Keratinocyte (primary cell): ENCODE data around the gene PIK3CA. TPM values are rescaled to one million over a fixed set of nuclear protein-coding genes. Genes with fewer than 3 reads are reported as not detected.
"Not testable (repeated sequence)": the region's sequence is repeated elsewhere in the genome, so short reads cannot be mapped to it uniquely, and the experiment has no call there.

Experiments
- DNase-seq: peaks from one replicate; pipeline ENCODE4 v3.0.0-alpha.2; 2011; ENCODE audit warnings: low read depth, missing footprints, low spot score
- FAIRE-seq: peaks from 2 replicates; lab custom pipeline; 2011; peaks lifted over from hg19 to GRCh38; lab: Jason Lieb, UNC
- H2AFZ ChIP-seq: 2 replicates; pipeline ENCODE4 v1.6.0; 2012; ENCODE audit warnings: low read length, control low read depth, inconsistent platforms; ENCODE audit not compliant: control insufficient read depth
- H3K27ac ChIP-seq: 2 replicates; pipeline ENCODE4 v1.5.1; 2011; ENCODE audit warnings: low read length; ENCODE audit not compliant: control insufficient read depth, insufficient read depth
- H3K27me3 ChIP-seq: 3 replicates; pipeline ENCODE4 v1.6.0; 2011; ENCODE audit warnings: low read length; ENCODE audit not compliant: control insufficient read depth, insufficient read depth; ENCODE audit errors: extremely low read depth
- H3K36me3 ChIP-seq, 2 experiments: 2 replicates in 1 of 2; 3 replicates in 1 of 2; pipeline ENCODE4 v1.5.1; 2011; ENCODE audit warnings: low read length in 2 of 2, mild to moderate bottlenecking in 1 of 2; ENCODE audit not compliant: control insufficient read depth in 2 of 2, insufficient read depth in 2 of 2; ENCODE audit errors: extremely low read depth in 1 of 2
- H3K4me1 ChIP-seq: 3 replicates; pipeline ENCODE4 v1.5.1; 2011; ENCODE audit warnings: low read length; ENCODE audit not compliant: control insufficient read depth, insufficient read depth; ENCODE audit errors: extremely low read depth
- H3K4me2 ChIP-seq: 3 replicates; pipeline ENCODE4 v1.6.0; 2011; ENCODE audit warnings: low read depth, low read length; ENCODE audit not compliant: control insufficient read depth, insufficient read depth; ENCODE audit errors: extremely low read depth
- H3K4me3 ChIP-seq, 3 experiments: fragments of 200-600 bp in 1 of 3; sonication (generic) in 1 of 3; 2 replicates in 2 of 3; 3 replicates in 1 of 3; pipeline ENCODE4 v1.5.1; 2011 to 2016; ENCODE audit warnings: low read length in 3 of 3, mild to moderate bottlenecking in 3 of 3, control low read depth in 2 of 3, inconsistent platforms in 1 of 3, low read depth in 1 of 3, mixed read lengths in 1 of 3, mixed run types in 1 of 3, moderate library complexity in 1 of 3; ENCODE audit not compliant: control insufficient read depth in 2 of 3, insufficient read depth in 2 of 3; ENCODE audit errors: extremely low read depth in 1 of 3
- H3K79me2 ChIP-seq: 2 replicates; pipeline ENCODE4 v1.6.0; 2012; ENCODE audit warnings: low read length; ENCODE audit not compliant: control insufficient read depth, insufficient read depth
- H3K9ac ChIP-seq: 3 replicates; pipeline ENCODE4 v1.6.0; 2011; ENCODE audit warnings: low read length; ENCODE audit not compliant: control insufficient read depth, insufficient read depth; ENCODE audit errors: extremely low read depth
- H3K9me1 ChIP-seq: 3 replicates; pipeline ENCODE4 v1.6.0; 2011; ENCODE audit warnings: low read length; ENCODE audit not compliant: control insufficient read depth, insufficient read depth; ENCODE audit errors: extremely low read depth
- H3K9me3 ChIP-seq: 2 replicates; pipeline ENCODE4 v1.5.1; 2012; ENCODE audit warnings: low read depth, low read length; ENCODE audit not compliant: control insufficient read depth
- H4K20me1 ChIP-seq: 3 replicates; pipeline ENCODE4 v1.6.0; 2011; ENCODE audit warnings: low read length; ENCODE audit not compliant: control insufficient read depth, insufficient read depth; ENCODE audit errors: extremely low read depth
- CTCF ChIP-seq, 3 experiments: IDR thresholded peaks in 1 of 3; conservative IDR thresholded peaks in 1 of 3; optimal IDR thresholded peaks in 1 of 3; 2 replicates in 2 of 3; 3 replicates in 1 of 3; pipeline versions ENCODE3 to v1.5.1; 2011; ENCODE audit warnings: low read length in 3 of 3, mild to moderate bottlenecking in 3 of 3, moderate library complexity in 2 of 3, control low read depth in 1 of 3, inconsistent platforms in 1 of 3; ENCODE audit not compliant: insufficient read depth in 2 of 3; ENCODE audit errors: extremely low read depth in 1 of 3
- EZH2 ChIP-seq: IDR thresholded peaks from one replicate; pipeline ENCODE4 v1.6.1; 2012; ENCODE audit warnings: inconsistent platforms, mild to moderate bottlenecking, low read length, moderate library complexity
- dilution Hi-C: fragments of 300-500 bp; cut with MboI; formaldehyde crosslinking; loops from one replicate; pipeline ENCODE4 v1.7.0; 2020; ENCODE audit warnings: low sequenced_read_pairs; ENCODE audit not compliant: extremely low pct_ligation_motif_present
- polyA plus RNA-seq, 5 experiments: library from polyadenylated mRNA; depleted of rRNA in 3 of 5; stranded (reverse) in 3 of 5; stranded (forward) in 1 of 5; unstranded in 1 of 5; fragments of >200 nt; gene quantifications; 1 replicate in 1 of 5; 2 replicates in 3 of 5; 3 replicates in 1 of 5; pipeline versions ENCODE4 v1.2.1 to v1.2.3, GENCODE V29; 2011 to 2012; ENCODE audit warnings: missing spikeins in 2 of 5, low read depth in 1 of 5, low replicate concordance in 1 of 5

Gene PIK3CA
- polyA plus RNA-seq, 1 donor (not counting 4 experiments of a cell fraction or from before 2014, with no cell fraction given): 12.0 TPM

- Histone ChIP-seq H3K27ac (no peak within 1 kb of the TSS), H3K9me3 (no peaks in the 10 kb centered on the region), H3K9ac (no peak within 1 kb of the TSS), H3K79me2 (no peaks in the 10 kb centered on the region), H3K4me2 (no peak within 1 kb of the TSS), H2AFZ (no peak within 1 kb of the TSS), H3K27me3 (no peaks in the 10 kb centered on the region), H3K4me3 (no peak within 1 kb of the TSS), H3K9me1 (no peaks in the 10 kb centered on the region), H3K36me3 (no peaks in the 10 kb centered on the region), H4K20me1 (no peaks in the 10 kb centered on the region), H3K4me1 (no peaks in the 10 kb centered on the region)
- no peak for FAIRE-seq
- no peak for DNase-seq
- dilution Hi-C loops: no loop called here
- TF ChIP-seq CTCF (optimal IDR thresholded peaks at IDR 0.05 in 1 of 3, IDR thresholded peaks at IDR 0.05 in 1 of 3, conservative IDR thresholded peaks at IDR 0.05 in 1 of 3; ENCODE audit: extremely low read depth in 1 of 3, insufficient read depth in 2 of 3, low read length in 3 of 3): no peak
- no peak for TF ChIP-seq EZH2
Measured at GRCh38 chr3:179250803-179251476, 102.8 kb downstream of the PIK3CA start, which contains the start of gene KCNMB3. Gene KCNMB3 (minus strand): TSS chr3:179251114. CDS start chr3:179250990, 124 bp downstream.

GRCh38 chr3:179256813-179257212 lies 108.7 kb downstream of the PIK3CA start:
- no peak overlapping the region for H3K4me3 ChIP-seq
- TF ChIP-seq CTCF (optimal IDR thresholded peaks at IDR 0.05 in 1 of 3, IDR thresholded peaks at IDR 0.05 in 1 of 3, conservative IDR thresholded peaks at IDR 0.05 in 1 of 3; ENCODE audit: extremely low read depth in 1 of 3, insufficient read depth in 2 of 3, low read length in 3 of 3) (no peak), EZH2 (no peak)
- no peak overlapping the region for H2AFZ ChIP-seq
- H3K9me1 ChIP-seq: no peaks in the 10 kb centered on the region
- no peak for DNase-seq
- no peak overlapping the region for H3K4me2 ChIP-seq
- dilution Hi-C loops: no loop called here
- no peak overlapping the region for H3K27ac ChIP-seq
- no peak overlapping the region for H3K9ac ChIP-seq
- no peak for FAIRE-seq
- H4K20me1 ChIP-seq: no peaks in the 10 kb centered on the region
- no peaks in the 10 kb centered on the region for H3K27me3 ChIP-seq
- H3K36me3 ChIP-seq: no peaks in the 10 kb centered on the region
- peaks cover 2% of the 10 kb centered on the region for H3K9me3 ChIP-seq
- H3K79me2 ChIP-seq: no peaks in the 10 kb centered on the region
- H3K4me1 ChIP-seq: no peaks in the 10 kb centered on the region

GRCh38 chr3:179257742-179258141 lies 109.6 kb downstream of the PIK3CA start:
- dilution Hi-C loops, H3K9me1 ChIP-seq, DNase-seq, H3K9me3 ChIP-seq, H3K79me2 ChIP-seq, FAIRE-seq, H3K4me1 ChIP-seq, H3K4me2 ChIP-seq, H3K4me3 ChIP-seq, H3K9ac ChIP-seq, H3K27me3 ChIP-seq, H3K27ac ChIP-seq, H3K36me3 ChIP-seq, H4K20me1 ChIP-seq, H2AFZ ChIP-seq: not testable (repeated sequence)
